ENCODE results near the gene RELN.

Gene RELN

GRCh38 chr7:103576641-103577040 lies 412.8 kb downstream of the RELN start:
- Histone ChIP-seq H3K4me2 (ENCODE audit: low read length, poor library complexity, severe bottlenecking) (no peak overlapping the region), H2BK15ac (ENCODE audit: low read depth, poor library complexity, severe bottlenecking) (no peak overlapping the region), H2BK120ac (ENCODE audit: low read depth, low read length) (no peak overlapping the region), H2BK12ac (ENCODE audit: low read length in 2 of 2) (no peak overlapping the region), H3K4me1 (ENCODE audit: control insufficient read depth, insufficient read depth, low read depth, low read length) (no peaks in the 10 kb centered on the region), H3K4me3 (ENCODE audit: insufficient read depth in 1 of 2, low read depth in 1 of 2, low read length in 2 of 2) (no peak overlapping the region), H3K14ac (ENCODE audit: low read length in 2 of 2) (no peak overlapping the region), H2AFZ (ENCODE audit: low read depth, low read length) (no peak overlapping the region), H3K9me3 (ENCODE audit: control insufficient read depth, low read length) (no peaks in the 10 kb centered on the region), H3K23ac (ENCODE audit: low read length in 2 of 2) (no peak overlapping the region), H3K9ac (ENCODE audit: low read length) (no peak overlapping the region), H4K8ac (ENCODE audit: low read length) (no peak overlapping the region), H2BK5ac (ENCODE audit: low read depth, low read length, poor library complexity, severe bottlenecking) (no peak overlapping the region), H3K79me1 (replicated peaks; ENCODE audit: low read length, poor library complexity, severe bottlenecking) (no peaks in the 10 kb centered on the region), H3K36me3 (ENCODE audit: control insufficient read depth in 1 of 2, insufficient read depth in 2 of 2, low read depth in 1 of 2, low read length in 2 of 2) (no peaks in the 10 kb centered on the region), H3K4ac (ENCODE audit: low read depth in 1 of 2, low read length in 2 of 2) (no peak overlapping the region), H3K27ac (ENCODE audit: low read length, poor library complexity, severe bottlenecking) (no peak overlapping the region), H3K27me3 (ENCODE audit: control insufficient read depth in 1 of 2, insufficient read depth in 1 of 2, low read length in 2 of 2) (no peaks in the 10 kb centered on the region), H2AK5ac (ENCODE audit: low read length, severe bottlenecking) (no peak overlapping the region), H3K18ac (ENCODE audit: low read depth in 1 of 2, low read length in 2 of 2) (no peak overlapping the region), H4K91ac (ENCODE audit: low read length) (no peak overlapping the region)
- no peak for DNase-seq
- WGBS: 86% methylated on average over 4 of the region's 5 CpGs

DNA sequence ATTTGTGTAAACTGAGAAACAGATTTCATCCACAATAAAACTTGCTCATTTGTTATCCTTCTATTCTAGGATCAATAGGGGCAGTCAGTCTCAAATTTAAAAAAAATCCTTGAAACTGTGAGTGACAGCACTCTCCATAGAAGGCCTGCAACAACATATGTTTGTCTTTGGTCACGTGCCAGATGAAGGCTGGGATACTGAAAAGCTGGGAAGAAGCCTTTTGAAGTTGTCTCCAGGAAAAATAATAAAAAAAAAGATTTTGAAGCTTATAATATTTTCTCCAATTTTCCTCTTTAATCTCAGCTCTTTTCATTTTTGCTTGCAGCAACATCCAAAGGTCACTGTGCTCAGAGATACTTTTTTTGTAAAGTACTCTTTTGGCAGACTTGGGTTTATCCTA lies 414.9 kb downstream of the RELN start:
- Histone ChIP-seq H3K4me3 (ENCODE audit: insufficient read depth in 1 of 2, low read depth in 1 of 2, low read length in 2 of 2) (no peak overlapping the region), H3K79me1 (replicated peaks; ENCODE audit: low read length, poor library complexity, severe bottlenecking) (no peaks in the 10 kb centered on the region), H4K91ac (ENCODE audit: low read length) (no peak overlapping the region), H3K27ac (ENCODE audit: low read length, poor library complexity, severe bottlenecking) (no peak overlapping the region), H3K9ac (ENCODE audit: low read length) (no peak overlapping the region), H2BK5ac (ENCODE audit: low read depth, low read length, poor library complexity, severe bottlenecking) (no peak overlapping the region), H3K23ac (ENCODE audit: low read length in 2 of 2) (no peak overlapping the region), H3K4ac (ENCODE audit: low read depth in 1 of 2, low read length in 2 of 2) (no peak overlapping the region), H4K8ac (ENCODE audit: low read length) (no peak overlapping the region), H2AK5ac (ENCODE audit: low read length, severe bottlenecking) (no peak overlapping the region), H3K4me1 (ENCODE audit: control insufficient read depth, insufficient read depth, low read depth, low read length) (no peaks in the 10 kb centered on the region), H3K18ac (ENCODE audit: low read depth in 1 of 2, low read length in 2 of 2) (no peak overlapping the region), H2AFZ (ENCODE audit: low read depth, low read length) (no peak overlapping the region), H3K9me3 (ENCODE audit: control insufficient read depth, low read length) (no peaks in the 10 kb centered on the region), H2BK120ac (ENCODE audit: low read depth, low read length) (no peak overlapping the region), H3K14ac (ENCODE audit: low read length in 2 of 2) (no peak overlapping the region), H3K36me3 (ENCODE audit: control insufficient read depth in 1 of 2, insufficient read depth in 2 of 2, low read depth in 1 of 2, low read length in 2 of 2) (no peaks in the 10 kb centered on the region), H3K27me3 (ENCODE audit: control insufficient read depth in 1 of 2, insufficient read depth in 1 of 2, low read length in 2 of 2) (no peaks in the 10 kb centered on the region), H3K4me2 (ENCODE audit: low read length, poor library complexity, severe bottlenecking) (no peak overlapping the region), H2BK15ac (ENCODE audit: low read depth, poor library complexity, severe bottlenecking) (no peak overlapping the region), H2BK12ac (ENCODE audit: low read length in 2 of 2) (no peak overlapping the region)
- DNase-seq: no peak
- WGBS: 40% methylated on average over 1 of the region's 1 CpG

GRCh38 chr7:103573479-103574058 lies 415.9 kb downstream of the RELN start:
- H3K23ac ChIP-seq (ENCODE audit: low read length in 2 of 2): no peak overlapping the region
- no peak overlapping the region for H3K4me2 ChIP-seq (ENCODE audit: low read length, poor library complexity, severe bottlenecking)
- H3K36me3 ChIP-seq (ENCODE audit: control insufficient read depth in 1 of 2, insufficient read depth in 2 of 2, low read depth in 1 of 2, low read length in 2 of 2): no peaks in the 10 kb centered on the region
- no peaks in the 10 kb centered on the region for H3K79me1 ChIP-seq (replicated peaks; ENCODE audit: low read length, poor library complexity, severe bottlenecking)
- no peak overlapping the region for H2AFZ ChIP-seq (ENCODE audit: low read depth, low read length)
- H3K9me3 ChIP-seq (ENCODE audit: control insufficient read depth, low read length): no peaks in the 10 kb centered on the region
- H3K4me3 ChIP-seq (ENCODE audit: insufficient read depth in 1 of 2, low read depth in 1 of 2, low read length in 2 of 2): no peak overlapping the region
- H3K18ac ChIP-seq (ENCODE audit: low read depth in 1 of 2, low read length in 2 of 2): no peak overlapping the region
- H3K9ac ChIP-seq (ENCODE audit: low read length): no peak overlapping the region
- H3K27ac ChIP-seq (ENCODE audit: low read length, poor library complexity, severe bottlenecking): no peak overlapping the region
- no peak overlapping the region for H4K8ac ChIP-seq (ENCODE audit: low read length)
- H2BK5ac ChIP-seq (ENCODE audit: low read depth, low read length, poor library complexity, severe bottlenecking): no peak overlapping the region
- no peak overlapping the region for H2BK15ac ChIP-seq (ENCODE audit: low read depth, poor library complexity, severe bottlenecking)
- H3K4ac ChIP-seq (ENCODE audit: low read depth in 1 of 2, low read length in 2 of 2): no peak overlapping the region
- no peaks in the 10 kb centered on the region for H3K27me3 ChIP-seq (ENCODE audit: control insufficient read depth in 1 of 2, insufficient read depth in 1 of 2, low read length in 2 of 2)
- no peak overlapping the region for H3K14ac ChIP-seq (ENCODE audit: low read length in 2 of 2)
- H2BK120ac ChIP-seq (ENCODE audit: low read depth, low read length): no peak overlapping the region
- no peak overlapping the region for H2BK12ac ChIP-seq (ENCODE audit: low read length in 2 of 2)
- H2AK5ac ChIP-seq (ENCODE audit: low read length, severe bottlenecking): no peak overlapping the region
- H3K4me1 ChIP-seq (ENCODE audit: control insufficient read depth, insufficient read depth, low read depth, low read length): no peaks in the 10 kb centered on the region
- no peak overlapping the region for H4K91ac ChIP-seq (ENCODE audit: low read length)
- peak; percentile 41 for DNase-seq
- 17% methylated on average over 2 of the region's 3 CpGs for WGBS

- H3K14ac ChIP-seq (ENCODE audit: low read length in 2 of 2): no peak overlapping the region
- H3K4me3 ChIP-seq (ENCODE audit: insufficient read depth in 1 of 2, low read depth in 1 of 2, low read length in 2 of 2): no peak overlapping the region
- H3K79me1 ChIP-seq (replicated peaks; ENCODE audit: low read length, poor library complexity, severe bottlenecking): no peaks in the 10 kb centered on the region
- no peak overlapping the region for H3K27ac ChIP-seq (ENCODE audit: low read length, poor library complexity, severe bottlenecking)
- H4K8ac ChIP-seq (ENCODE audit: low read length): no peak overlapping the region
- no peak overlapping the region for H2BK15ac ChIP-seq (ENCODE audit: low read depth, poor library complexity, severe bottlenecking)
- no peaks in the 10 kb centered on the region for H3K36me3 ChIP-seq (ENCODE audit: control insufficient read depth in 1 of 2, insufficient read depth in 2 of 2, low read depth in 1 of 2, low read length in 2 of 2)
- H2BK12ac ChIP-seq (ENCODE audit: low read length in 2 of 2): no peak overlapping the region
- H2BK5ac ChIP-seq (ENCODE audit: low read depth, low read length, poor library complexity, severe bottlenecking): no peak overlapping the region
- no CpG with 5 or more reads among the region's 4 CpGs for WGBS
- no peaks in the 10 kb centered on the region for H3K27me3 ChIP-seq (ENCODE audit: control insufficient read depth in 1 of 2, insufficient read depth in 1 of 2, low read length in 2 of 2)
- no peaks in the 10 kb centered on the region for H3K4me1 ChIP-seq (ENCODE audit: control insufficient read depth, insufficient read depth, low read depth, low read length)
- H3K9me3 ChIP-seq (ENCODE audit: control insufficient read depth, low read length): no peaks in the 10 kb centered on the region
- no peak overlapping the region for H2BK120ac ChIP-seq (ENCODE audit: low read depth, low read length)
- no peak overlapping the region for H2AK5ac ChIP-seq (ENCODE audit: low read length, severe bottlenecking)
- H2AFZ ChIP-seq (ENCODE audit: low read depth, low read length): no peak overlapping the region
- no peak overlapping the region for H3K18ac ChIP-seq (ENCODE audit: low read depth in 1 of 2, low read length in 2 of 2)
- H4K91ac ChIP-seq (ENCODE audit: low read length): no peak overlapping the region
- no peak overlapping the region for H3K23ac ChIP-seq (ENCODE audit: low read length in 2 of 2)
- H3K4ac ChIP-seq (ENCODE audit: low read depth in 1 of 2, low read length in 2 of 2): no peak overlapping the region
- H3K4me2 ChIP-seq (ENCODE audit: low read length, poor library complexity, severe bottlenecking): no peak overlapping the region
- DNase-seq: no peak
- no peak overlapping the region for H3K9ac ChIP-seq (ENCODE audit: low read length)
These were observed 417.9 kb downstream of the RELN start for GRCh38 chr7:103571586-103571985.

All from mesenchymal stem cell (in vitro differentiated cells and primary cell).